ENCODE results near the gene ABHD6.

The ABHD6 gene

DNA sequence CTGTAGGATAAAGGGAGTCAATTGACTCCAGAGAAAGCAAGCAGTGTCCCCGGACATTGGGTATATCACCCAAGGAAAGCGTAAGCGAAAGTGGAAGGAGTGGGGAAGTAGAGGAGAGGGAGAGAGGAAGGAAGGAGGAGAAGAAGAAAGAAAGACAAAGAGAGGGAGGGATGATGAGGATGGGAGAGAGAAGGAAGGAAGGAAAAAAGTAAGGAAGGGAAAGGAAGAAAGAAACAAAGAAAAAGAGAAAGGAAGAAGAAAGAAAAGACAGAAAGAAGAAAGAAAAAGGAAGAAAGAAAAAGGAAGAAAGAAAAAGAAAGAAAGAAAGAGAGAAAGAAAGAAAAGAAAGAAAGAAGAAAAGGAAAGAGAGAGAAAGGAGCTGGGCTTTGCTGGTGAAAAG, 27.7 kb upstream of the ABHD6 start:
- H3K79me2 ChIP-seq (ENCODE audit: insufficient read depth, low read length), result no peaks in the 10 kb centered on the region
- TF ChIP-seq EZH2phosphoT487 (conservative IDR thresholded peaks at IDR 0.05; ENCODE audit: low read length), result no peak
- H3K27me3 ChIP-seq (ENCODE audit: low read length), result no peaks in the 10 kb centered on the region
- no peak overlapping the region for H3K4me3 ChIP-seq (ENCODE audit: insufficient read depth, low read length, poor library complexity, severe bottlenecking)
- H3K9me2 ChIP-seq (replicated peaks; ENCODE audit: insufficient read depth, low read length), result no peaks in the 10 kb centered on the region
- no peaks in the 10 kb centered on the region for H3K9me3 ChIP-seq (ENCODE audit: insufficient read depth, low read length)
- no peak overlapping the region for H2AFZ ChIP-seq (ENCODE audit: low read depth, low read length, severe bottlenecking)
- no peak overlapping the region for H3K9ac ChIP-seq (ENCODE audit: low read length)
- H3F3A ChIP-seq (ENCODE audit: insufficient read depth), result no peaks in the 10 kb centered on the region
- H4K20me1 ChIP-seq (ENCODE audit: low read depth, low read length), result no peaks in the 10 kb centered on the region
- H3K36me3 ChIP-seq (ENCODE audit: low read length), result no peaks in the 10 kb centered on the region
- H3K27ac ChIP-seq (ENCODE audit: low read depth, low read length), result no peak overlapping the region
- no peak overlapping the region for H3K4me2 ChIP-seq (ENCODE audit: low read depth, low read length, poor library complexity, severe bottlenecking)

DNA sequence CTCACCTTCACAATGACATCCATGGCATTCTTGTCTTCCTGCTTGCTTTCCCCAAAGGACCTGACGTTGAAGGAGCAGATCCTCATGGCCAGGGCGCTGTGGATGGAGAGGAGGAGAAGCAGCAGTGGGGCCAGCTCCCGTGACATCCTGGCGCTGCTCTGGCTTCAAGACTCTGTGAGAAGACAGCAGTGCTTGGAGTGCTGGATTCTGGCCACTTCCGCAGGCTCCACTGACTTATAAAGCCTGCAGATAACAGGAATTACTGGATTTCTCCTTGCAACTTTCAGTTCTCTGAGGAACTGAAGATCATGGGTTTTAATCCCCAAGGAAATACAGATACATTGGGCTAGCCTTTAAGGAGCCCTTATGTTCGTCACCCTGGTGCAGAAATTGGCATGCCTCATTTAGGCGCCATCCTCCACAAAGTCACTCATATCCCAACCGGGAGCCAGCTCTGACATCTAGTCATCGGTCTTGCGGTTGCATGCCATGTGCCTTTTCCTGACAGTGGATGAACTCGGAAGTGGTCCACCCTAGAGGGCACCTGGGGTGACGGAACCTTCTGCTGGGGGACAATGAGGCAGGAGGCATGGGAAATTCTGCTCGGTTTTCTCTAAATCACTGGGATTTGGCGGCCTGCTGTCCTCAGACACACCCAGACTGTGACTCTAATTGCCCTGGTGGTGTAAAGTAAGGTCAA, 26.7 kb upstream of the ABHD6 start, which contains the start of gene DNASE1L3:
TSS of gene DNASE1L3 (minus strand) at position 212 of the 700 bp plus-strand sequence. CDS start at position 146, 66 bp downstream.
- Histone ChIP-seq H3K27me3 (ENCODE audit: low read length) (no peaks in the 10 kb centered on the region), H3K4me2 (ENCODE audit: low read depth, low read length, poor library complexity, severe bottlenecking) (no peak within 1 kb of the TSS), H2AFZ (ENCODE audit: low read depth, low read length, severe bottlenecking) (no peak within 1 kb of the TSS), H3K9me3 (ENCODE audit: insufficient read depth, low read length) (no peaks in the 10 kb centered on the region), H3K79me2 (ENCODE audit: insufficient read depth, low read length) (no peaks in the 10 kb centered on the region), H3K27ac (ENCODE audit: low read depth, low read length) (no peak within 1 kb of the TSS), H3K9ac (ENCODE audit: low read length) (no peak within 1 kb of the TSS), H3F3A (ENCODE audit: insufficient read depth) (no peaks in the 10 kb centered on the region), H3K4me3 (ENCODE audit: insufficient read depth, low read length, poor library complexity, severe bottlenecking) (no peak within 1 kb of the TSS), H3K36me3 (ENCODE audit: low read length) (no peaks in the 10 kb centered on the region), H3K9me2 (replicated peaks; ENCODE audit: insufficient read depth, low read length) (no peaks in the 10 kb centered on the region), H4K20me1 (ENCODE audit: low read depth, low read length) (no peaks in the 10 kb centered on the region)
- no peak for TF ChIP-seq EZH2phosphoT487 (conservative IDR thresholded peaks at IDR 0.05; ENCODE audit: low read length)
- TF ChIP-seq, protein P1, sequence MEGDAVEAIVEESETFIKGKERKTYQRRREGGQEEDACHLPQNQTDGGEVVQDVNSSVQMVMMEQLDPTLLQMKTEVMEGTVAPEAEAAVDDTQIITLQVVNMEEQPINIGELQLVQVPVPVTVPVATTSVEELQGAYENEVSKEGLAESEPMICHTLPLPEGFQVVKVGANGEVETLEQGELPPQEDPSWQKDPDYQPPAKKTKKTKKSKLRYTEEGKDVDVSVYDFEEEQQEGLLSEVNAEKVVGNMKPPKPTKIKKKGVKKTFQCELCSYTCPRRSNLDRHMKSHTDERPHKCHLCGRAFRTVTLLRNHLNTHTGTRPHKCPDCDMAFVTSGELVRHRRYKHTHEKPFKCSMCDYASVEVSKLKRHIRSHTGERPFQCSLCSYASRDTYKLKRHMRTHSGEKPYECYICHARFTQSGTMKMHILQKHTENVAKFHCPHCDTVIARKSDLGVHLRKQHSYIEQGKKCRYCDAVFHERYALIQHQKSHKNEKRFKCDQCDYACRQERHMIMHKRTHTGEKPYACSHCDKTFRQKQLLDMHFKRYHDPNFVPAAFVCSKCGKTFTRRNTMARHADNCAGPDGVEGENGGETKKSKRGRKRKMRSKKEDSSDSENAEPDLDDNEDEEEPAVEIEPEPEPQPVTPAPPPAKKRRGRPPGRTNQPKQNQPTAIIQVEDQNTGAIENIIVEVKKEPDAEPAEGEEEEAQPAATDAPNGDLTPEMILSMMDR (IDR thresholded peaks at IDR 0.05; ENCODE audit: insufficient read depth, low read length, poor library complexity, severe bottlenecking), result no peak

DNA sequence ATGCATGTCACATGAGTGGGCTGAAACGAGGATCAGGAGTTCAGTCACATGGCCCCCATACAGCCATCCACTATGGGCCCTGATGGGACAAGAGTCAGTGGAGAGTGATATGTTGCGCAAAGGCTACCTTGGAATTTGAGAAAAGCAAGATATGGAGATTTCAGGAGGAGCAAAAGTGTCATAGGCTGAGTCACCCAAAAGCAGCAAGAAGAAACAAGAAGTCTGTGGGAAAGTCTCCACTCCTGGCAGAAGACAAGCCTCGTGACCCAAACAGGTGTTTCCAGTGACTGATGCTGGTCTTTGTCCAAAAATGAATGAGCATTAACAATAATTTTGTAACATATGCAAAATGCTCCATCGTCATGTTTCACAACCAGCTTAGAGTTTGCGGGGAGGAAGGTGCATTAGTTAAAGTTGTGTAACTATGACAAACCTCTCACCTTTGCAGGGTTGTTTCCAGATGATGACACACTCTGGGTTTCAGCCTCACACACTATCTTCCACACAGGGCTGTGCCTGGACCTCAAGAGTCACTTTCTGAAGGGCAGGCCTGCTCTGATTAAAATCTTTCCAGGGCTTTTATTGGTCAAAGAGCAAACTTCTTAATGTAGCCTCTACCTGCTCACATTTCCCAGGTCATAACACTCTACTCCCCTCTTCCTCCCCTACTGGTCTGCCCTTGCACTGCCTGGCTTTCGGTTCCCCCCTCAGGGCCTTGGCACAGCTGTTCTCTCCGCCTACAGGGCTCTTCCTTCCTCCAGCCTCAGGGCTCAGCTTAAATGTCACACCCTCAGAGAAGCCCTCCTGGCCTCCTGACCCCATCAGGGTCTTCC, 22.9 kb upstream of the ABHD6 start:
- peak overlapping the region; percentile 26 for H3K4me2 ChIP-seq (ENCODE audit: low read depth, low read length, poor library complexity, severe bottlenecking)
- H3K36me3 ChIP-seq (ENCODE audit: low read length), result no peaks in the 10 kb centered on the region
- H3F3A ChIP-seq (ENCODE audit: insufficient read depth), result no peaks in the 10 kb centered on the region
- no peak overlapping the region for H3K27ac ChIP-seq (ENCODE audit: low read depth, low read length)
- no peaks in the 10 kb centered on the region for H3K9me2 ChIP-seq (replicated peaks; ENCODE audit: insufficient read depth, low read length)
- no peaks in the 10 kb centered on the region for H4K20me1 ChIP-seq (ENCODE audit: low read depth, low read length)
- no peaks in the 10 kb centered on the region for H3K9me3 ChIP-seq (ENCODE audit: insufficient read depth, low read length)
- TF ChIP-seq, protein P1 (IDR thresholded peaks at IDR 0.05; ENCODE audit: insufficient read depth, low read length, poor library complexity, severe bottlenecking), result no peak
- TF ChIP-seq EZH2phosphoT487 (conservative IDR thresholded peaks at IDR 0.05; ENCODE audit: low read length), result no peak
- H3K9ac ChIP-seq (ENCODE audit: low read length), result no peak overlapping the region
- H3K79me2 ChIP-seq (ENCODE audit: insufficient read depth, low read length), result no peaks in the 10 kb centered on the region
- no peak overlapping the region for H3K4me3 ChIP-seq (ENCODE audit: insufficient read depth, low read length, poor library complexity, severe bottlenecking)
- H3K27me3 ChIP-seq (ENCODE audit: low read length), result no peaks in the 10 kb centered on the region
- no peak overlapping the region for H2AFZ ChIP-seq (ENCODE audit: low read depth, low read length, severe bottlenecking)

Data from SU-DHL-6 (cell line).